Inflammatory macrophage (primary cell): ENCODE measurements around the gene UBE2D2.
"Not testable (repeated sequence)": the region's sequence is repeated elsewhere in the genome, so short reads cannot be mapped to it uniquely, and the experiment has no call there.

Experiments used
- DNase-seq, 2 donors: peaks; one replicate each; pipeline ENCODE4 v3.0.0-alpha.2; 2020 to 2022

UBE2D2 gene

GRCh38 chr5:139584137-139584536 is 23.0 kb downstream of the UBE2D2 start:
- DNase-seq, result no peak

- not testable (repeated sequence) for DNase-seq
Measured at GRCh38 chr5:139588116-139588515, 27.0 kb downstream of the UBE2D2 start.

GRCh38 chr5:139588962-139589361 is 27.8 kb downstream of the UBE2D2 start:
- DNase-seq, result no peak

GRCh38 chr5:139592289-139592688 is 31.1 kb downstream of the UBE2D2 start:
- no peak for DNase-seq

GRCh38 chr5:139593076-139593475 is 31.9 kb downstream of the UBE2D2 start:
- not testable (repeated sequence) for DNase-seq

- no peak for DNase-seq
Measured at GRCh38 chr5:139593716-139594319, 32.7 kb downstream of the UBE2D2 start.

- no peak for DNase-seq
Measured at GRCh38 chr5:139597134-139597533, 36.0 kb downstream of the UBE2D2 start.

- DNase-seq, result not testable (repeated sequence)
Measured at GRCh38 chr5:139598601-139598965, 37.4 kb downstream of the UBE2D2 start.

GRCh38 chr5:139600336-139600949 is 39.3 kb downstream of the UBE2D2 start:
- no peak for DNase-seq

GRCh38 chr5:139601429-139601828 is 40.3 kb downstream of the UBE2D2 start:
- no peak for DNase-seq

- not testable (repeated sequence) for DNase-seq
Measured at GRCh38 chr5:139601948-139602347, 40.8 kb downstream of the UBE2D2 start.

GRCh38 chr5:139605887-139606286 is 44.7 kb downstream of the UBE2D2 start:
- no peak for DNase-seq

- DNase-seq, result no peak
Measured at GRCh38 chr5:139611703-139612584, 50.8 kb downstream of the UBE2D2 start.

- no peak for DNase-seq
Measured at GRCh38 chr5:139619861-139620260, 58.7 kb downstream of the UBE2D2 start.

- DNase-seq, result not testable (repeated sequence)
Measured at GRCh38 chr5:139625398-139625797, 64.3 kb downstream of the UBE2D2 start.

GRCh38 chr5:139630855-139631254 is 69.7 kb downstream of the UBE2D2 start:
- DNase-seq, result no peak

GRCh38 chr5:139631520-139632165 is 70.5 kb downstream of the UBE2D2 start:
- no peak for DNase-seq

GRCh38 chr5:139633295-139634027 is 72.3 kb downstream of the UBE2D2 start:
- peak; percentile 70 to 75 for DNase-seq

GRCh38 chr5:139634028-139634325 is 72.8 kb downstream of the UBE2D2 start:
- no peak for DNase-seq

GRCh38 chr5:139634541-139634940 is 73.4 kb downstream of the UBE2D2 start:
- DNase-seq, result no peak

GRCh38 chr5:139635191-139635590 is 74.1 kb downstream of the UBE2D2 start:
- DNase-seq, result no peak

GRCh38 chr5:139635606-139636206 is 74.6 kb downstream of the UBE2D2 start:
- peak; percentile 73 to 79 for DNase-seq
